Esophagus mucosa (tissue), 1 donor: Measurements from ENCODE around the gene NHLRC4. TPM values are rescaled to one million over a fixed set of nuclear protein-coding genes. Genes with fewer than 3 reads are reported as not detected.

Experiments
- ATAC-seq: fragments of 200-7000 bp; cut with Tn5 transposase; one replicate; pipeline ENCODE4 v1.9.1; 2020
- total RNA-seq: library from RNA; stranded (reverse); gene quantifications from one replicate; pipeline ENCODE4 v1.2.4, GENCODE V29; 2023
- donor health status: DM: yes; HTN: yes; CAD: no.

The NHLRC4 gene
- total RNA-seq, 1 donor from 2014 or later = 0.12 TPM

DNA sequence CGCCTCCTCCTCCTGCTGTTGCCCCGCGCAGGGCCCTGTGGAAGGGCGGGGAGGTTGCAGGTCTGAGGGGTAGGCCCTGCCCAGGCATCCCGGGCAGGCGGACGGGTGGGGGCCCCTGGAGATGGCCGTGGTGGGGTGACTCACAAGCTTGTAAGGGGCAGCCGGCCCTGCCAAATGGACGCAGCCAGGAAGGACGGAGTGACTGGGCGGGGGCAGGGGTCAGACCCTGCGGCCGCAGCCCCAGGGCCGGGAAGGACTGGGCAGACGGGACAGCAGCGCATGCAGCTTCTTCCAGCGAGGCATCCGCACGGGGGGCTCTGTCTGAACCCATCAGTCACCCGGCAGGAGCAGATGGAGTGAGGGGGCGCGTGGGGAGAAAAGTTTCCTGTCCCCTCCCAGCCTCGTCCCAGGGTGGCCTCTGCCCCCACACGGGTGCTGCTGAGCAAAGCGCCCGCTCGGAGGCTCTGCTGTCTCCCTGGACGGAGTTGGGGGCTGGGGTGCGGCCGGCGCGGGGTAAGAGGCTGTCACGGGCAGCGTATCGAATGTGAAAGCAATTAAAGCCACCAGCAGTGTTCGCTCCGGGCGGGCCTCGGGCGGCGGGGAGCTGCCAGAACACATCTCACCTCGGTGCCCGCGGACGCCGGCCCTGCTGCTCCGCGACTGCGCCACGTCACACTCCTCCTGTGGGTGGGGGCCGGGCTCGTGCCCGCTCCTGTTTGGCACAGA, 12.0 kb upstream of the NHLRC4 start:
- peak; percentile 47 for ATAC-seq

- no peak for ATAC-seq
Measured at GRCh38 chr16:555528-556473, 11.0 kb upstream of the NHLRC4 start.

DNA sequence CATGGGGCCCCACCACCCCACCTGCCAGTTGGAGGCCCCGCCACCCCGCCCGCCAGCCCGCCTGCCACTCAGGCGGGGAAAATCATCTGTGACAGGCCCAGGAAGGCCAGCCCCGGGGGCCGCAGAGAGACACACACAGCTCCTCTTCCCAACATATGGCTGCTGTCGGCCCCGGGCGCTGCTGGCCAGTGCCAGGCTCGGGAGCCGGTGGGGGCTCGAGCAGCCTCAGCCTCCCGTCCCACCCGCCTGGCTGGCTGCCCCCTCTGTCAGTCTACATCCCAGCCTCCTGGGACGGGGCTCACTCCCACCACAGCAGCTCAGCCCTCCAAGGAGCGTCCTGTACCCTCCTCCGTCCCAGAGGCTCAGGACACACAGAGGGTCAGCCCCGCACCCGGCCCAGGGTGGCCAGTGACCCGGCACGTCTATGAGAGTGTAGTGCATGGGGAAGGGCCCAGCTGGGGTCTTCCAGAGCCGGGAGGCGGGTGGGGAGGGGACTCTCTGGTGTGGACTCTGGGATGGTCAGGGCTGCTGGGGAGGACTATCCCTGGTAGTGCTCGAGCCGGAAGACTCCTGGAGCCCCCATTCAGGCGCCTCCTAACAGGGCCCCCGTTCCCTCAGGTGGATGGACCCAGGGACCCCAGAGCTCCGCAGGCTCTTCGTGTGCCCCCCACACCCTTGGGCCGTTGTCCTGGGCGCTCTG, 10.2 kb upstream of the NHLRC4 start:
- no peak for ATAC-seq

- ATAC-seq = no peak
Measured at GRCh38 chr16:557463-558297, 9.1 kb upstream of the NHLRC4 start.

- ATAC-seq = no peak
Measured at GRCh38 chr16:558298-559020, 8.3 kb upstream of the NHLRC4 start.

- no peak for ATAC-seq
Measured at GRCh38 chr16:559021-559380, 7.8 kb upstream of the NHLRC4 start.

DNA sequence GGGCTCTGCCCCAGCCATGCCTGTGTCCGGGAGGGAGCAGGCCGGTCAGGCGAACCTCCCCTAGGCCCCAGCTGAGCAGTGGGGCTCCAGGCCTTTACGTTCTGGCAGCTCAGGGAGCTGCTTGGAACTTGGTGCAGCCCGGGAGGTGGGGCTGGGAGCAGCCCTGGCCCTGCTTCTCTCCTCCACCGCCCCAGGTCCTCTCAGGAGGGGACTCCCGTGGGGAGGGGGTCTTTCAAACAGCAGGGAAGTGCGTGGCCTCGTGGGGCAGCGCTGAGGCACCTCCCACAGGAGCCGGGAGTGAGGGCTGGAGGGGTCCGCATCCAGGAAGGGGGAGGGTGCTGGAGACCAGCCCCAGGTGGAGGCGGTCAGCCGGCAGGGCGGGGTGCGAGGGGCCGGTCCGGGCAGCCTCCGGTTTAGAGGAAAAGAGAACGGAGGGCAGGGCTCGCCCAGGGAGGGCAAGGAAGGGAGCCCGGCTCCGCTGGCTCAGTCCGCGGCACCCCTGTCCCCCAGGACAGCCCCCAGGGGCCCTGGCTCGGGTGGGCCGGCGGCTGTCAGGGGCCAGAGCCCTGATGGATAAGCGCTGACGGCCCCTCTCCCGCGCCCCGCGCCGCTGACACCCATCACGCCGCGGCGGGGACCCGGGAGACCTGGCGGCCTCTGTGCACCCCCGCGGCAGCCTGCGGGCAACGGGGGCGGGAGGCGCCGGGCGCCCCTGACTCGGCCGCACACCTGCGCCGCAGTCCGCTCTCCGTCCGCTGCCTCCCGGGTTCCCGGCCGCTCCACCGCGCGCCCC, 7.2 kb upstream of the NHLRC4 start:
- no peak for ATAC-seq

GRCh38 chr16:560204-560700, 6.6 kb upstream of the NHLRC4 start, which contains the start of gene PRR35:
PRR35 (plus strand) TSS chr16:560394; CDS start chr16:563295, 2,901 bp downstream.
- no peak for ATAC-seq

DNA sequence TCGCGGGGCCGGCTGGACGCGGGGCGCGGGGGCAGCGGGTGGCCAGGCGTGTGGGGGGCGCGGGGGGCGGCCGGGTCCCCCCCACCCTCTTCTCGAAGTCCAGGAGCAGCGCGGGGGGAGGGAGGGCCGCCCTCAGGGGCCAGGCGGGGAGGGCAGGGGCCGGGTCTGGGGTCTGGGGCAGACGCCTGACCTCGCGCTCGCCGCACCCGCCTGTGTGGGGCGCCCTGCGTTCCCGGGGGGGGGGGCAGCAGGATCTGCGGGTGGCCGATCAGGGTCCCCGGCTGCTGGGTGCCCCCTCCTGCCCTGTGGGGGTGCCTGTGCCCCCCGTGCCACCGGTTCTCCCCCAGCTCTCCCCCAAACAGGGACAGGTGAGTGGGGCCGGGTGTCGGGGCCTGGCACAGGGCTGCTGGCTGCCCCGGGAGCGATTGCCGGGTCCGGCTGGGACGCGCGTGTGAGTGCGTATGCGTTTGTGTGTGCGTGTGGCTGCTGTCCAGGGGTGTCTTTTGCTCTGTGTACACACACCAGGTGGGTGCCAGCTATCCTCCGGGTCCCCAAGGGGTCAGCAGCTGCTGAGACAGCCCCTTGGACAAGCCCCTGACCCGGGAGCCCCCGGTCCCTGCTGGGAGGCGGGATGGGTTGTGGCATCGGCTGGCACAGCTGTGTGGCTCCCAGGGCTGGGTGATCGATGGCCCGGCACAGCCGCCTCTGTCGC, 5.9 kb upstream of the NHLRC4 start:
- no peak for ATAC-seq

DNA sequence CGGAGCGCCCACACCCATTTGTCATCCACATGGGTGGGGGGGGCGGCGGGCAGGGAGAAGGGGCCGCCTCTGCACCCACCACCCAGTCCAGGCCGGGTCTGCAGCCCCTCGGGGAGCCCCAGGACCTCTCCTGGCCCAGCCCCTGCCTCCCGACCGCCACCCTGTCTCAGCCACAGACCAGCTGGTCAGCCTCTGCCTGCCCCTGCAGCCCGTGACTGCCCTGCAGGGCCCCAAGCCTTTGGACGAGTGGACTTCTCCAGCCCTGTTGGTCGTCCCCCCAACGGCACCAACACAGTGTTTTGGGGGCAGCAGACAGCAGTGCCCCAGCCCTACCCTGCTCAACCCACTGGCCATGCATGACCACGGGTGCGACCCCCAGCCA, 5.4 kb upstream of the NHLRC4 start:
- no peak for ATAC-seq

DNA sequence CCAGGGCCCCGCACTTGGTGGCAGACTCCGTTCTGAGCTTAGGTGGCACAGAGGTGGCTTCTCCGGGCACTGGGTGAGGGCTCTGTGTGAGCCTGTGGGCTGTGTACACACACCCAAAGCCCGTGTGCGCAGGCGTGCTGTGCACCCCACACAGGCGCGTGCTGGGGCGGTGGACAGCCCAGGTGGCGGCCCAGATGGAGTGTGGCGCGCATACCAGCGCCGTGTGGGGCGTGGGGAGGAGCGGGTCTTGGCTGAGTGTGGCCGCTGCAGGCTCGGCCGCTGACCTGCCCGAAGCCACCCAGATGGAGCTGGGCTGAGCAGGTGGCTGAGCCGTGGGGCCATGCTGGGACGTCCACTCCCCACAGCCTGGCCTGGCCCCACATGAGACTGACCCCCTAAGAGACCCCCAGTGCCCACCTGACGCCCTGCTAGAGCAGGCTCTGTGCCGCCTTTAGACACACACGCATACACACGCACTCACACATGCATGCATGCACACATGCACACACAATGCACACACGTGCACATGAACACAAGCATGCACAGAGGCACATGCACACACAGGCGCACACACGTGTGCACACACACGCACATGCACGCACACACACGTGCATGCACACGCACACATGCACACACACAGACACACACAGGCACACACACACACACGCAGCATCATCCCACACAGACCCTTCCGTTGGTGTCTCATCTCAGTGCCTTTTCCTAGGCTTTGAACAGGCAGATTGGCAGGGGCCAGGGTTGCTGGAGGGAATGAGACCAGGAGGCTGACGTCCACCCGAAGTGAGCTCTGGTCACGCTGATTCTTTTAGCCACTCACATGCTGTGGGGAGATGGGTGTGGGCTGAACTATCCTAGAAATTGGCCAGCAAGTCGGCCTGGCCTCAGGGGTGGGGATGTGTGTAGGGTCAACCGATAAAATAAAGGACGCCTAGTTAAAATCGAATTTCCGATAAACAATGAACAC, 4.6 kb upstream of the NHLRC4 start:
- no peak for ATAC-seq

- ATAC-seq = no peak
Measured at GRCh38 chr16:563072-563644, 3.6 kb upstream of the NHLRC4 start.

DNA sequence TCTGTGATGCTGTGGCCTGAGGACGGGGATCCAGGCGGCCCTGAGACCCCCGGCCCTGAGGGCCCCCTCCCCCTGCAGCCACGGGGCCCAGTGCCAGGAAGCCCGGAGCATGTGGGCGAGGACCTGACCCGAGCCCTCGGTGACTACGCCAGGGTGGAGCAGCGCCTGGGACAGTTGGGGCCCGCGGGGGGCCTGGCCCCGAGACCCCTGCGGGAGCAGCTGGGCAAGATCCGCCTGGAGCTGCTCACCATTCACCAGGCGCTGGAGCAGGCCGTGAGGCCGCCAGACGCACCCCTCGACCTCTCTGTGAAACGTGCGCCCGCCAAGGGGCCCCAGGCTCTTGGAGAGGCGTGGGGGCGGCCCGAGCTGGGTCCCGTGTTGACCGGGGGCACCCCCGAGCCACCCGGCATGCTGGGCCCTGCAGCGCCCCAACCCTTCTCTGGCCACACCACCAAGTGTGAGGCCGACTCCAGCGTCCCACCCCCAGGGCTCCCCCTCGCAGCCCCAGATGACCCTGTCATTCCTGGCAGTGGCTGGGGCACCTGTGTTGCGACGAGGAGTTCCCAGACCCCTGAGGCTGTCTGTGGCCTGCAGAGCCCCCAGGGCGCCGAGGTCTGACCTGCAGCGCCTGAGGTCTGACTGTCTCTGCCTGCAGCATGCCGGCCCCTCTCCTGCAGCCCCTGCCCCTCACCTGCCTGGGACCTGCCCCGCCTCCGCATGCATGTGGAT, 2.0 kb upstream of the NHLRC4 start:
- ATAC-seq = no peak

- no peak for ATAC-seq
Measured at GRCh38 chr16:565419-566330, 1.1 kb upstream of the NHLRC4 start.

DNA sequence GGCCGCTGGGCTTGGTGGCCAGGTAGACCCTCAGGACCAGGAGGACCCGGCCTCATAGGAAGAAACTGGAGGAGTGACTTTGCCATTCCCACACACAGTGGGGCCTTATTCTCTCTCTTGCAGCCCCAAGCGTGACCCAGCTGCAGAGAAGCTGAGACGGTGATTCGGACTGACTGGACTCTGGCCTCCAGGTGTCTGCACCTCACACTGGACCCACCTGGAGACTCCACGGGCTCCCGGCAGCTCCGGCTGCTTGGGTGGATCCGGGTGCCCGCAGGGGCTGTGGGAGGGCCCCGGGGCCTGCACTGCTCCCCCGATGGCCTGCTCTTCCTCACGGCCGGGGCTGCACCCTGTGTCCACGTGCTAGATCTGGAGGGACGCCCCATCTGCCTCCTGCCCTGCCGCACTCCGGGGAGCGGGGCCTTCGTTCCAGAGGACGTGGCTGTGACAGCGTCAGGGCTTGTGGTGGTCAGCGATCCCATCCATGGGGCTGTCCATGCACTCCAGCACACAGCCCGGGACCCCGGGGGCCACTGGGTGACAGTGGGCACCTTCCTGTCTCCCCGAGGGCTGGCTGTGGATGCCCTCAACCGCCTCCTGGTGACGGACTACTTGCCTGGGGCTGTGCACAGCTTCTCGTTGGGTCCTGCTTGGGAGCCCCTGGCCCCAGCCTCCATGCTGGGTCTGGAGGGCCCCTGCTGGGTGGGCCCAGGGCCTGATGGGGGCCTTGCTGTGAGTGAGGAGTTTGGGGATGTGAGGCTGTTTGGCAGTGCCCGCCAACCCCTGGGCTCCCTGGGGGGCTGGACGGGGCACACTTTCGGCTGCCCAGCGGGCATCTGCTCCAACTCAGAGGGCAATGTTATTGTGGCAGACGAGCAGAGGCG, 810 bp downstream of the NHLRC4 start:
- ATAC-seq = no peak
